ENCODE results near the gene SOX8.

GRCh38 chr16:1003391-1004347 lies 22.1 kb downstream of the SOX8 start:
- TF ChIP-seq CTCF (IDR thresholded peaks at IDR 0.05) (no peak), POLR2A (IDR thresholded peaks at IDR 0.05) (no peak), EP300 (IDR thresholded peaks at IDR 0.05) (no peak)
